HG03175 (cell line): ENCODE results near the gene LRP1B.

Source experiments
- ATAC-seq: cut with Tn5 transposase; IDR thresholded peaks from one replicate; pipeline ENCODE4 v1.9.1; 2021; ENCODE audit warnings: mild to moderate bottlenecking, moderate library complexity; ENCODE audit not compliant: unreplicated experiment

Gene LRP1B

DNA sequence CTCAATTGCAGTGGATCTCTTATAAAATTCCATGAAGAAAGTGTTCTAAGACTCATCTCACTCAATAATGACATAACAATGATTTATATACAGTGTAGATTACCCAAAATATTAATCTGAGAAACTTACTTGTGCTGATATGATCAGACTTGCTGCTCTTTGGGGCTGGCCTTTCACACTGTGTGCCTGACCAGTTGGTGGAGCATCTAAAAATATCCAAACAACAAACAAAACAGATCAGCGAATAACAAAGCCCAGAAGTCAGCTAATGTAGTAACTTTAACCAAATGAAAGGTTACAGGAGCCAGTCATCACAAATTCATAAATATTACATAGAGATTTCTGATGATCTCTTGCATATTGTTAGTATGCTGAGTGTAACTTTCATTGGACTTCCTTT lies 1883.9 kb downstream of the LRP1B start:
- no peak for ATAC-seq

DNA sequence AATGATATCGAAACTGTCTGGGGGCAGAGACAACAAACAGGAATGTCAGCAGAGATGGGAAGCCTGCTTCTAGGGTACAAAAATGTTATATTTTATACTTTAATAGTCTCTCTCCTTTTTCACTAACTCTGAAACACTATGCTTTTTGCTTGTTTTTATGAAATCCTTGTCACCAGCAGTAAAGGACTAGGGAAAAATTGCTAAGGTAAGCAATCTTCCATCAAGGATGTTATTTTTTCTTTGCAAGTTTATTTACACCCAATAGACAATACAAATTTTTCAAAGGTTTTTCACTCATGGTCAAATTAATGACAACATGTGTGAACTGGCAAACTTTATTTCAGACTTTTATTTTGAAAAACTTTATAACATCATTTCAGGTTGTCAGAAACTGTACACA lies 1884.8 kb downstream of the LRP1B start:
- ATAC-seq = no peak

DNA sequence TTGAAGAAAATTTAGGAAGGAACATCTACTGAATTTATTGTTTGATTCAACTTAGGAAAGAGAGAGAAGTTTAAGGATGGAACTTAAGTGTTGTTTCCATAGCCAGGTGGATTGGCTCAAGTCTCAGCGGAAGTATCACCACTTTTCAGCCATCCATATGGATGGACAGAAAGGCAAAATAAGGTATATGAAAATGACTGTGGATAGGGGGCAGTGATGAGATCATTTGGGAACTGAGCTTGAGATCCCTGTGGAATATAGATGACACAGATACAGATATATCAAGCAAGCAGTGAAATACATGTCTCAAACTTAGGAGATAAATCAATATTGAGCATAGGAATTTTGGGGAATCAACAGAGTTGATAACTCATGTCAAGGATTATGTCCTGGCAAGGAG lies 1887.9 kb downstream of the LRP1B start:
- no peak for ATAC-seq

DNA sequence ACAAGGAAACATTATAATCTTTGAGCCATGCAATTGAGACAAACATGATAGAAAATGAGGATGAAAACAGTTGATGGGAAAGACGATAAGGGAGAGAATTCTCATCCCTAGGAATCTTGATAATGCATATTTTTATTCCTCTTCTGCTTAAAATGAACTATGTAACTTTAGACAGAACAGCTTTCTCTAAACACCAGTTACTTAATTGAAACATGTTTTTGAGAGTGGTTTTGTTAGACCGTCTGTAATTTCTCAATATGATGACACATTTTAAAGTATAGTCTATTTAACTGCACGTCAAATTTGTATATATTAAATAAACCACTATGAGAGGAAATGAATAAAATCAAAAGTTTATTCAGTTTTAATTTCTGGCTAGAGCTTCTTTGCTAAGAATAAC lies 1896.7 kb downstream of the LRP1B start:
- no peak for ATAC-seq

DNA sequence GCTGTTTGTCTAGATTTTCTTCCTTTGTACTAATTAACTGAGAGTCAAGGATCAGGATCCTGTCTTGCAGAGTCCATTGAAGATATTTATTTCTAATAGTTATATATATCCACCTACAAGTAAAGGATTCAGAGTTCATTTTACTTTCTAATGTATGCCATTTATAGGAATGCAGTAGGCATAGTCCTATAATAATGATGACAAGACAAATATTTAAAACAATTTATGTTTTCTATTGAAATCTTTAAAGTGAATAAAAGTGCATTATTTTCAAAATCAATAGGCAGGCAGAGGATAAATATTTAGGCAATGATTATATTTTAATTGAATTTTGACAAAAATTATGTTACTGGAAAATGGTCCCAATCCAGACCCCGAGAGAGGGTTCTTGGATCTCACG lies 1919.9 kb downstream of the LRP1B start:
- no peak for ATAC-seq

DNA sequence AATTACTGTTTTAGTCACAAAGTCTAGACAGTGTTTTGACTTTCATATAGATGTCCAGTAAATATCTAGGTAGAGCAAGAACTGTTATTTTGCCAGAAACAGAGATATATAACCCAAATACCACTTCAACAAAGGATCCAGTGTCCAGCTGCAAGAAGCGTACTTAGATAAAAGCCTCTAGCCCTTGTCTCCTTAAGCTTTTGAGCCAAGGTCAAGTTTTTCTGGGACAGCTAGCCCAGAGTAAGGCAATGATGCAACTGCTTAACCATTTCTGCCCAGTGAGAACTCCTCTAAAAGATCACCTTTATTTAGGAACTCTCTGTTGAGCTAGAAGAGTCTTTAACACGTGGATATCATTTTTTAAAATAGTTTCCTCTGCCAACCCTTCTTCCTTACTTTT lies 1925.7 kb downstream of the LRP1B start:
- ATAC-seq = no peak

DNA sequence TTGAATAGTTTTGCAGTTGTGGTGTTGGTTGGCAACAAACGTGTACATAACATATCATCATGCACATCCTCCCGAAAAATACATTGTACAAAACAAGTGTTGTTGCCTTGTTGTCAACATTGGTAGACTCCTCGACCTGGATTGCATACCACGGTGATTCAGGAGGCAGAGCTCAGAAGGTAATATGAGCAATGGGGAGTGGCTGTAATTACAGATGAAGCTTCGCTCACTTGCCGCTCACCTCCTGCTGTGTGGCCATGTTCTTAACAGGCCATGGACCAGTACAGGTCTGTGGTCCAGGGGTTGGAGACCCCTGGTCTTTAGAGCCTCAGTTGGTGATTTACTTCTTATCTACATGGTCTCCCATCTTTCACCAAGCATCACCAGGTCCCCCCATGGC lies 1927.5 kb downstream of the LRP1B start:
- ATAC-seq = no peak

DNA sequence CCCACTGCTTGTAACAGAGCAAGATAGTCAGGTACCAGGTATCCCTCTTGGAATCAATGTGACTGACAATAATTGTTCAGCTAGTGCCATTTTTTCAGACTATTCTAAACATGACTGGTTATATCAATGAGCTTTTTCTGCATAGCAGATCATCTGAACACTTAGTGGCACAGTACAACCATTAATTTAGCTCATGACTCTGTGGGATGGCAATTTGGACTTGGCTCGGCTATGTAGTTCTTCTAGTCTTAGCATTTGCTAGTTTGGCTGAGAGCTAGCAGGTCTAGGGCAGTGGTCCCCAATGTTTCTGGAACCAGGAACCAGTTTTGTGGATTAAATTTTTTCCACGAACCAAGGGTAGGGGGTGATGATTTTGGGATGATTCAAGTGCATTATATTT lies 1929.2 kb downstream of the LRP1B start:
- no peak for ATAC-seq

DNA sequence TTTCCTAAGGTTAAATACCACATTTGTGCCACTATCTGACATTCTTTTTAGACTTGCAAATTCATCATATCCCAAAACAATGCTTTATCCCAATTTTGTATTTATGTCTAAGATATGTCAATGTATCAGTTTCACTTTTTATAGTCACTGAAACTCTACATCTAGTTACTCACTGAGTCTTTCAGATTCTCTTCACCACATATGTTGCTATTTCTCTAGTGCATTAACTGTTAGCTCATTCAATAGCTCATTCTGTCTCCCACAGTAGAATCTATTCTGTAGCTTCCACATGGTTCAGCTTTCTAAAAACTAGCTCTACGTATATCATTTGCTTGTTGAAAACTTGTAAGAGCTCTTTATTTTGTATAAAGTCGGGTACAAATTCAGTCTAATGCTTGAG lies 1930.1 kb downstream of the LRP1B start:
- ATAC-seq = no peak

DNA sequence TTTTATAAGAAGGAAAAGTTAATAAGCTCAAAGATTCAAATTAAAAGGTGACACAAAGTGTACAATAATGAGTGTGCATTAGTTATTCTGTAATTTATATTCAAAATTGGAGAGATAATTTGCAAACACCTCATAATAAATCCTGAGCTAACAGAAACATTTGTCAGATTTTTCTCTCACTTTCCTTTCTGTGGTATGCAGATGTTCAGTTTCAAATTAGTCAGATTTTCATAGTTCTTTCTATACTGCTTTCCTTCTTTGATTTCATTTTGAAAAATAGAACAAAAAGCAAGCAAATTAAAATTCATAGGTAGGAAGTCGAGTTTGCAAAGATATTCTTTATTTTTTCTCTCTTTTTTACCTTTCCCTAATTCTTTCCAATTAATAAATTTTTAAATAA lies 1930.5 kb downstream of the LRP1B start:
- ATAC-seq = no peak

DNA sequence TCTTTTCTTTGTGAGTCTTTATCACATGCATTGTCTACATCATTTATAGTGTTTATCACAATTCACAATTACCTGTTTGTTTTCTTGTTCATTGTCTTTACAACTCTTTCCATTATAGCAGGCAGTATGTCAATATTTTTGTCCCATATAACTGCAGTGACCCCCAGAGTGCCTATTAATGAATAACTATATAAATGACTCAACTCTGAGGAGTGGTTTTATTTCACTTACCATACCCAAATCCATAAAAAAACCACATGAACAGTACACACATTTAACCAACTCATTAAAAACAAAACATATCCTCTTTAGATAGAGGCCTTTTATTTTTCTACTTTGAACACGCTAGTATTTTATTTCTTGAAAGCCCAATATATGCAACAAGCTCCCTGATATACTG lies 1931.5 kb downstream of the LRP1B start:
- no peak for ATAC-seq

DNA sequence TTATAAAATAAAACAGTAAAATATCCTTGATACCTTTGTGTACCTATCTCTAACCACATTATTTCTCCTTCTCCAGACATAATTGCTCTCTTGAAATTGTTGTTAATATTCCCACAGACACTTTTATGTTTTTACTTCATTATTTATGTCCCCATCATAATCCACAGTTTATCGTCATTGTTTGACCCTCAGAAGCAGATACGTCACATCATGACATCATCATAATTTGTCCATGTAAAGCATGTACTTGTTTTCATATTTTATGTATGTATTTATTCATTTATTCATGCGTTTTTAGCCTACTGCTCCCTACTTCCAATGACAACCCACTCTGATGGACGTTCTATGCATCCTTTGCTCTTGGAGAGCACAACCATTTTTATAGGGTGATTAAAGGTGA lies 1943.7 kb downstream of the LRP1B start:
- ATAC-seq = no peak

DNA sequence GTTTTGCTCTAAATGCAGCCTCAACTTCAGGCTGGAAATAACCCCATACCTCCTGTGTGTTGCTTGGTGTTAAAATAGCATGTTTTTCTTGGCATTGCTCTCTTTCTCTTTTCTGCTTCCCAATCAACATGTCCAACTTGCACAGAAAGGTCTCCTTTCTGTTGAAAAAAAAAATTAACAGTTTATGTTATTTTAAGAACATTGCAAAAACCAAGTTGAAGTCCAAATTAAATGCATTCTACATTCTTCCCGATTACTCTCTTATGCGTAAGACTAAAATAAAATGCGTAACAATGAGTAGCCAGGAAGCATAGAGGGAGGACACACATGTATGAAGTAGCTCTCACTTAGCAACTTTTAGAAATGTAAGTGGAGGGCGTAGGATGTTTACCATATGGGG lies 1944.5 kb downstream of the LRP1B start:
- ATAC-seq = no peak

DNA sequence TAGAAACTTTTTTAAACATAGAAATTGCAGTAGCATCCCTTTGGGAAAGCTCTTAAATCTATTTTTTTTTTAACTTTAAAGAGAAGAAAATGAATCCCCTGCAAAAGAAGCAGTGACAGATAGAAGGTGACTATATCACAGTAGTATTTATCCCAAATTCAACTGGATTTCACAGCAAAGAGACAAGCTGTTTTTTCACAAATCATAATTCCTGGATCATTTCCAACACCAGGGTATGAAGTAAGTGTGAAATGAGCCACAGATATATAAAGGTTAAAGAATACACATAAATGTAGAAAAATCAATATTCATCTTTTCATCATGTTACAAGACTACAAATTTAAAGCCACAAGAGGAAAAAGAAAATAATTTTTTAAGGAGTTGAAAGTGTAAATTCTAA lies 1945.7 kb downstream of the LRP1B start:
- ATAC-seq = no peak

DNA sequence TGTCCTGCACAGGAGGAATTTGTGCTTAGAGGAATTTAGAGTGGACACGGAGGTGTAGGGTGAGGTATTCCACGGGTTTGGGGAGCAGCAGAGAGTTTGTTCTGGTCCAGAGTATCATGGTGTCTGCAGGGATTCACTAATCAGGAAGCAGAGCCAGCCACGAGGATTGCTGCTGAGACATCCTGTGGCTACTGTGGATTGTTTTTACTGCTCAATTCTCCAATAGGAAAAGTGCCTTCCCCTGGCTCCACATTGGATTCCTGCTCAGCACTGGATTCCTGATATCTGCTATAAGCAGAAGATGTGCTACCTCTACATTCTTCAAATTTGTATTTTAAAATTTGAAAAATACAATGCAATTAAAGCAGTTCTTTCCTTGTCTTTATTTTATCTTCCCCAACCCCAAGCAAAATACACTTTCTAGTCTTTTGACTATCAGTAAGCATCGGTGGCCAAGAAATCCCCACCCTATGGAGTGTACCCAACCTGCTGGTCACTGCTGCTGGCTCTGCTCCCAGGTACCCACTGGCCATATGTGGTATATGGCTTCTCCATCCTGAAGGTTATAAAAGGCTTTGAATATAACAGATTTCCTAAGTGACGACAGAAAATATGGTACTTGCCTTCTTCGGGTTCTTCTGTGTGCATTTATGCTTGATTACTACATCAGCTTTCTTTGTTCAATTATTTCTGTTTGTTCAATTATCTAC lies 1947.6 kb downstream of the LRP1B start:
- ATAC-seq = no peak
